H1 (cell line): ENCODE measurements around the gene PDE5A. TPM values are rescaled to one million over a fixed set of nuclear protein-coding genes. Genes with fewer than 3 reads are reported as not detected.

ENCODE experiments used
- CTCF ChIA-PET: fragments of 300-600 bp; sonication (Branson Sonifier 250); formaldehyde crosslinking; loops from one replicate; lab custom pipeline; 2021; ENCODE audit not compliant: partially characterized antibody; lab: Charles Lee
- POLR2A ChIA-PET: fragments of 300-600 bp; sonication (Branson Sonifier 250); formaldehyde crosslinking; loops from one replicate; lab custom pipeline; 2021; ENCODE audit warnings: inconsistent platforms; ENCODE audit not compliant: partially characterized antibody; lab: Charles Lee
- DNase-seq, 2 experiments: peaks; one replicate each; pipeline versions ENCODE4 v3.0.0 to v3.0.0-alpha.2; 2010 to 2022; ENCODE audit warnings: low spot score in 2 of 2, low read depth in 1 of 2, mixed read lengths in 1 of 2
- FAIRE-seq: peaks from 2 replicates; lab custom pipeline; 2011; peaks lifted over from hg19 to GRCh38; lab: Jason Lieb, UNC
- H2AFZ ChIP-seq: 2 replicates; pipeline ENCODE4 v1.8.1; 2012; ENCODE audit warnings: low read length, inconsistent platforms
- H2AK5ac ChIP-seq: 2 replicates; pipeline ENCODE4 v1.6.1; 2013; ENCODE audit warnings: low read depth, low read length
- H2BK120ac ChIP-seq: replicated peaks from 2 replicates; pipeline ENCODE3; 2013; ENCODE audit warnings: low read depth, low read length, inconsistent platforms
- H2BK12ac ChIP-seq: 2 replicates; pipeline ENCODE4 v1.6.1; 2013; ENCODE audit warnings: low read depth, low read length
- H2BK15ac ChIP-seq: 2 replicates; pipeline ENCODE4 v1.6.1; 2013; ENCODE audit warnings: low read length
- H2BK20ac ChIP-seq: 2 replicates; pipeline ENCODE4 v1.6.1; 2013; ENCODE audit warnings: low read length
- H2BK5ac ChIP-seq: 2 replicates; pipeline ENCODE4 v1.6.1; 2013; ENCODE audit warnings: low read depth, low read length
- H3K14ac ChIP-seq: 2 replicates; pipeline ENCODE4 v1.6.1; 2013; ENCODE audit warnings: inconsistent platforms; ENCODE audit not compliant: insufficient read length
- H3K18ac ChIP-seq: 2 replicates; pipeline ENCODE4 v1.6.1; 2013; ENCODE audit warnings: low read length; ENCODE audit errors: extremely low read depth
- H3K23ac ChIP-seq: 2 replicates; pipeline ENCODE4 v1.6.1; 2013; ENCODE audit warnings: inconsistent platforms; ENCODE audit not compliant: insufficient read length
- H3K23me2 ChIP-seq: 2 replicates; pipeline ENCODE4 v1.6.1; 2013; ENCODE audit warnings: low read depth, low read length
- H3K27ac ChIP-seq: 2 replicates; pipeline ENCODE4 v1.6.1; 2011; ENCODE audit warnings: low read depth, low read length, inconsistent platforms
- H3K27me3 ChIP-seq, 4 experiments: replicated peaks in 1 of 4; 1 replicate in 1 of 4; 2 replicates in 3 of 4; pipeline versions ENCODE4 v1.6.1 to v1.8.1; 2011 to 2013; ENCODE audit warnings: low read length in 3 of 4, mild to moderate bottlenecking in 3 of 4, inconsistent platforms in 2 of 4, mixed read lengths in 2 of 4, moderate library complexity in 1 of 4; ENCODE audit not compliant: control insufficient read depth in 3 of 4, insufficient read depth in 3 of 4; ENCODE audit errors: extremely low read depth in 1 of 4
- H3K36me3 ChIP-seq, 4 experiments: 2 replicates each; pipeline versions ENCODE4 v1.6.1 to v1.8.1; 2011 to 2013; ENCODE audit warnings: mild to moderate bottlenecking in 4 of 4, low read length in 3 of 4, moderate library complexity in 2 of 4, control low read depth in 1 of 4, inconsistent platforms in 1 of 4; ENCODE audit not compliant: insufficient read depth in 4 of 4, control insufficient read depth in 2 of 4
- H3K4ac ChIP-seq: replicated peaks from 2 replicates; pipeline ENCODE3; 2013; ENCODE audit warnings: low read length, low read depth, mixed read lengths, inconsistent platforms; ENCODE audit not compliant: insufficient read length
- H3K4me1 ChIP-seq, 4 experiments: replicated peaks in 1 of 4; 1 replicate in 1 of 4; 2 replicates in 3 of 4; pipeline versions ENCODE4 v1.6.1 to v1.8.1; 2011 to 2013; ENCODE audit warnings: low read length in 3 of 4, inconsistent platforms in 2 of 4, mixed read lengths in 1 of 4; ENCODE audit not compliant: insufficient read depth in 4 of 4, control insufficient read depth in 3 of 4
- H3K4me2 ChIP-seq, 2 experiments: 2 replicates each; pipeline versions ENCODE4 v1.6.1 to v1.8.1; 2011 to 2013; ENCODE audit warnings: low read depth in 2 of 2, low read length in 2 of 2, control low read depth in 1 of 2, inconsistent platforms in 1 of 2, mild to moderate bottlenecking in 1 of 2; ENCODE audit not compliant: insufficient read depth in 1 of 2
- H3K4me3 ChIP-seq, 4 experiments: fragments of 200-600, 300-600 bp in 1 of 4; sonication (generic), shearing (Covaris generic), sonication (Bioruptor Twin) in 1 of 4; 2 replicates each; pipeline versions ENCODE4 v1.5.1 to v1.8.1; 2011 to 2016; ENCODE audit warnings: low read length in 4 of 4, low read depth in 3 of 4, control low read depth in 2 of 4, inconsistent platforms in 2 of 4, mild to moderate bottlenecking in 2 of 4, mixed read lengths in 1 of 4, moderate library complexity in 1 of 4; ENCODE audit not compliant: insufficient read depth in 2 of 4; ENCODE audit errors: extremely low read depth in 1 of 4
- H3K56ac ChIP-seq: replicated peaks from 2 replicates; pipeline ENCODE3; 2013; ENCODE audit warnings: low read depth, mild to moderate bottlenecking, mixed read lengths, low read length, inconsistent platforms; ENCODE audit not compliant: insufficient read length
- H3K79me1 ChIP-seq: 2 replicates; pipeline ENCODE4 v1.6.1; 2013; ENCODE audit warnings: low read depth, low read length, control low read depth
- H3K79me2 ChIP-seq, 2 experiments: 2 replicates each; pipeline versions ENCODE4 v1.6.1 to v1.8.1; 2012 to 2013; ENCODE audit warnings: low read length in 2 of 2, mild to moderate bottlenecking in 2 of 2, inconsistent platforms in 1 of 2; ENCODE audit not compliant: insufficient read depth in 2 of 2, control insufficient read depth in 1 of 2
- H3K9ac ChIP-seq, 4 experiments: replicated peaks in 1 of 4; 1 replicate in 1 of 4; 2 replicates in 3 of 4; pipeline versions ENCODE4 v1.6.1 to v1.8.1; 2011 to 2013; ENCODE audit warnings: low read depth in 3 of 4, low read length in 3 of 4, control low read depth in 2 of 4, mild to moderate bottlenecking in 2 of 4, moderate library complexity in 2 of 4, inconsistent platforms in 1 of 4; ENCODE audit errors: extremely low read depth in 1 of 4
- H3K9me3 ChIP-seq, 2 experiments: 2 replicates each; pipeline versions ENCODE4 v1.6.1 to v1.8.1; 2012 to 2013; ENCODE audit warnings: mild to moderate bottlenecking in 2 of 2, moderate library complexity in 2 of 2, control low read depth in 1 of 2, inconsistent platforms in 1 of 2, low read depth in 1 of 2, low read length in 1 of 2, mixed read lengths in 1 of 2; ENCODE audit not compliant: insufficient read depth in 2 of 2
- H4K20me1 ChIP-seq, 2 experiments: replicated peaks in 1 of 2; 2 replicates each; pipeline versions ENCODE3 to v1.8.1; 2011 to 2013; ENCODE audit warnings: inconsistent platforms in 2 of 2, low read length in 2 of 2, mild to moderate bottlenecking in 1 of 2; ENCODE audit not compliant: insufficient read depth in 2 of 2, control insufficient read depth in 1 of 2
- H4K5ac ChIP-seq: 2 replicates; pipeline ENCODE4 v1.6.1; 2013; ENCODE audit warnings: low read length, low read depth, mixed read lengths, inconsistent platforms; ENCODE audit not compliant: insufficient read length
- H4K8ac ChIP-seq: 2 replicates; pipeline ENCODE4 v1.8.0; 2013; ENCODE audit warnings: mild to moderate bottlenecking, moderate library complexity, low read length, inconsistent platforms; ENCODE audit not compliant: insufficient read depth; ENCODE audit errors: extremely low read depth
- H4K91ac ChIP-seq: replicated peaks from 2 replicates; pipeline ENCODE3; 2013; ENCODE audit warnings: low read length, mixed read lengths, inconsistent platforms; ENCODE audit not compliant: insufficient read length
- EP300 ChIP-seq, 2 experiments: IDR thresholded peaks; 1 replicate in 1 of 2; 2 replicates in 1 of 2; pipeline ENCODE4 v1.6.1; 2011 to 2012; ENCODE audit warnings: low read depth in 2 of 2, low read length in 2 of 2, mild to moderate bottlenecking in 2 of 2, borderline replicate concordance in 1 of 2, inconsistent platforms in 1 of 2, moderate library complexity in 1 of 2
- GABPA ChIP-seq: IDR thresholded peaks from 2 replicates; pipeline ENCODE4 v1.6.1; 2011; ENCODE audit warnings: mild to moderate bottlenecking, low read length, moderate library complexity, borderline replicate concordance; ENCODE audit not compliant: insufficient read depth
- MAX ChIP-seq: IDR thresholded peaks from 2 replicates; pipeline ENCODE4 v1.6.1; 2012; ENCODE audit warnings: inconsistent platforms
- POLR2A ChIP-seq, 2 experiments: IDR thresholded peaks; 1 replicate in 1 of 2; 2 replicates in 1 of 2; pipeline ENCODE4 v1.6.1; 2011; ENCODE audit warnings: low read depth in 2 of 2, low read length in 2 of 2, mild to moderate bottlenecking in 2 of 2; ENCODE audit errors: control extremely low read depth in 1 of 2
- RBBP5 ChIP-seq: IDR thresholded peaks from 2 replicates; pipeline ENCODE4 v1.7.1; 2012; ENCODE audit warnings: low read depth, mild to moderate bottlenecking, inconsistent platforms, low read length, moderate library complexity, borderline replicate concordance
- RNF2 ChIP-seq: fragments of 200-900, 300-1000 bp; sonication (generic); IDR thresholded peaks from 2 replicates; pipeline ENCODE4 v1.7.1; 2016; ENCODE audit warnings: borderline replicate concordance, low read depth, mild to moderate bottlenecking, antibody characterized with exemption, low read length; ENCODE audit not compliant: poor library complexity, severe bottlenecking; ENCODE audit errors: missing control alignments
- RXRA ChIP-seq: IDR thresholded peaks from 2 replicates; pipeline ENCODE4 v1.6.1; 2011; ENCODE audit warnings: low read depth, mild to moderate bottlenecking, low read length, moderate library complexity; ENCODE audit not compliant: insufficient read depth
- SP1 ChIP-seq: IDR thresholded peaks from 2 replicates; pipeline ENCODE4 v1.6.1; 2011; ENCODE audit warnings: low read depth, low read length
- TAF7 ChIP-seq: optimal IDR thresholded peaks from 2 replicates; pipeline ENCODE3; 2011; ENCODE audit warnings: low read depth, mild to moderate bottlenecking, inconsistent platforms, low read length, moderate library complexity, borderline replicate concordance
- WGBS, 2 experiments: shearing (Covaris generic) in 1 of 2; methylation state at CpG; one replicate each; pipeline versions ENCODE4 v1.1.6 to v1.1.7; 2013 to 2015; ENCODE audit warnings: low lambda C conversion rate in 2 of 2, mixed read lengths in 2 of 2, inconsistent platforms in 1 of 2, low coverage in 1 of 2, missing lambda C conversion rate in 1 of 2; ENCODE audit not compliant: insufficient replicate concordance in 2 of 2, insufficient coverage in 1 of 2, insufficient read length in 1 of 2; ENCODE audit errors: extremely low coverage in 1 of 2, missing lambda C conversion rate in 1 of 2; 5-methylcytosine and 5-hydroxymethylcytosine counted together
- polyA plus RNA-seq, 7 experiments: library from polyadenylated mRNA; depleted of rRNA in 3 of 7; stranded (reverse) in 5 of 7; unstranded in 2 of 7; fragments of >200 nt in 5 of 7; fragments of 200-250 nt in 2 of 7; gene quantifications; 1 replicate in 5 of 7; 2 replicates in 1 of 7; 4 replicates in 1 of 7; pipeline versions ENCODE4 v1.2.1 to v1.2.3, GENCODE V29; 2011 to 2013; ENCODE audit warnings: missing spikeins in 2 of 7, mixed read lengths in 2 of 7
- total RNA-seq: library from RNA; stranded (reverse); fragmentation: NEBNext Ultra II Directional; extraction: Animal tissue kit (Norgen Biotek cat#: 25700); gene quantifications from 2 replicates; pipeline ENCODE4 v1.2.1, GENCODE V29; 2021

The PDE5A gene
- total and polyA plus RNA-seq, 2 of the 8 experiments (the other 6 are each of a cell fraction or from before 2014, with no cell fraction given), result 5.6 to 32.4 TPM

- H3K18ac ChIP-seq, result no peak overlapping the region
- no peaks in the 10 kb centered on the region; the same call in 1 of the 2 replicates for H3K23me2 ChIP-seq
- WGBS, 2 experiments, result 95% methylated on average over 2 of the region's 2 CpGs; no CpG with 5 or more reads in 1 of the 2 experiments
- DNase-seq, result no peak
- H3K4me3 ChIP-seq, result no peak overlapping the region
- no peaks in the 10 kb centered on the region for H3K79me1 ChIP-seq
- H4K91ac ChIP-seq, result no peak overlapping the region
- peaks cover 0 to 3% (median 1%) of the 10 kb centered on the region in 4 experiments; a peak in 1 of 7 replicates for H3K4me1 ChIP-seq
- H4K20me1 ChIP-seq, result no peaks in the 10 kb centered on the region
- ChIA-PET CTCF (interaction anchor here (1.4 kb wide), 1 partner anchor 11 kb away, joined by 4 read pairs; no protein-coding TSS in a partner anchor), POLR2A (no interaction called here)
- TF ChIP-seq SP1, result no peak
- no peak for TF ChIP-seq RBBP5
- no peak for TF ChIP-seq MAX
- no peak for TF ChIP-seq RXRA
- no peak for TF ChIP-seq TAF7
- no peak for TF ChIP-seq RNF2
- no peak for TF ChIP-seq EP300 (IDR thresholded peaks at IDR 0.05; ENCODE audit: borderline replicate concordance in 1 of 2, low read depth in 2 of 2, low read length in 2 of 2)
- no peak for TF ChIP-seq POLR2A (IDR thresholded peaks at IDR 0.05; ENCODE audit: control extremely low read depth in 1 of 2, low read depth in 2 of 2, low read length in 2 of 2)
- no peak for TF ChIP-seq GABPA
- no peaks in the 10 kb centered on the region for H3K27me3 ChIP-seq
- no peak overlapping the region for H2AK5ac ChIP-seq
- H3K23ac ChIP-seq, result no peak overlapping the region
- H3K14ac ChIP-seq, result no peak overlapping the region
- no peak overlapping the region for H4K5ac ChIP-seq
- no peak overlapping the region for H3K27ac ChIP-seq
- no peak overlapping the region for H2BK12ac ChIP-seq
- no peak overlapping the region for H2BK20ac ChIP-seq
- no peak for FAIRE-seq
- H4K8ac ChIP-seq, result no peak overlapping the region
- H2BK120ac ChIP-seq, result no peak overlapping the region
- no peak overlapping the region for H2BK5ac ChIP-seq
- H2AFZ ChIP-seq, result no peak overlapping the region
- H3K9me3 ChIP-seq, result no peaks in the 10 kb centered on the region
- no peak overlapping the region for H3K56ac ChIP-seq
- no peaks in the 10 kb centered on the region for H3K36me3 ChIP-seq
- H3K79me2 ChIP-seq, result no peaks in the 10 kb centered on the region
- no peak overlapping the region for H2BK15ac ChIP-seq
- no peak overlapping the region for H3K4me2 ChIP-seq
- no peak overlapping the region for H3K9ac ChIP-seq
- H3K4ac ChIP-seq, result no peak overlapping the region
Measured at GRCh38 chr4:119672086-119672485, 43.5 kb upstream of the PDE5A start.
